HG02763 (cell line): ENCODE results near the gene ENTHD1.

Source experiments
- ATAC-seq: cut with Tn5 transposase; IDR thresholded peaks from one replicate; pipeline ENCODE4 v1.9.1; 2021; ENCODE audit warnings: mild to moderate bottlenecking, moderate library complexity; ENCODE audit not compliant: unreplicated experiment

ENTHD1 gene

GRCh38 chr22:39893526-39893925, at the start of gene ENTHD1:
Gene ENTHD1, minus strand, starts transcription at chr22:39893760. Its CDS starts 6,012 bp downstream, at chr22:39887748.
- ATAC-seq = no peak

GRCh38 chr22:39943337-39943736, 49.8 kb upstream of the ENTHD1 start:
- ATAC-seq = no peak

GRCh38 chr22:39942439-39943230, 49.1 kb upstream of the ENTHD1 start:
- ATAC-seq = no peak

GRCh38 chr22:39941601-39942000, 48.0 kb upstream of the ENTHD1 start:
- no peak for ATAC-seq

GRCh38 chr22:39940757-39941305, 47.3 kb upstream of the ENTHD1 start:
- ATAC-seq = no peak

GRCh38 chr22:39939830-39940229, 46.3 kb upstream of the ENTHD1 start:
- no peak for ATAC-seq

- ATAC-seq = no peak
Observed at GRCh38 chr22:39938509-39939111, 45.0 kb upstream of the ENTHD1 start.

- ATAC-seq = no peak
Observed at GRCh38 chr22:39937906-39938305, 44.3 kb upstream of the ENTHD1 start.

- ATAC-seq = no peak
Observed at GRCh38 chr22:39936523-39937145, 43.1 kb upstream of the ENTHD1 start.

- no peak for ATAC-seq
Observed at GRCh38 chr22:39935612-39936011, 42.1 kb upstream of the ENTHD1 start.

GRCh38 chr22:39935116-39935515, 41.6 kb upstream of the ENTHD1 start:
- ATAC-seq = no peak

- ATAC-seq = no peak
Observed at GRCh38 chr22:39933741-39934140, 40.2 kb upstream of the ENTHD1 start.

- no peak for ATAC-seq
Observed at GRCh38 chr22:39932918-39933649, 39.5 kb upstream of the ENTHD1 start.

- no peak for ATAC-seq
Observed at GRCh38 chr22:39932166-39932565, 38.6 kb upstream of the ENTHD1 start.

GRCh38 chr22:39931251-39931650, 37.7 kb upstream of the ENTHD1 start:
- ATAC-seq = no peak

- no peak for ATAC-seq
Observed at GRCh38 chr22:39928536-39929520, 35.3 kb upstream of the ENTHD1 start.

GRCh38 chr22:39927544-39927943, 34.0 kb upstream of the ENTHD1 start:
- ATAC-seq = no peak

- no peak for ATAC-seq
Observed at GRCh38 chr22:39926753-39927152, 33.2 kb upstream of the ENTHD1 start.

GRCh38 chr22:39925909-39926679, 32.5 kb upstream of the ENTHD1 start:
- no peak for ATAC-seq
